Progenitor cell of endocrine pancreas (in vitro differentiated cells): ENCODE results near the gene SNX1. TPM values are rescaled to one million over a fixed set of nuclear protein-coding genes. Genes with fewer than 3 reads are reported as not detected.
A peak's percentile ranks its signal among the peaks of the same experiment; 100 is the strongest.

Source experiments
- DNase-seq: peaks from one replicate; pipeline ENCODE4 v3.0.0; 2021; ENCODE audit warnings: low spot score; ENCODE audit not compliant: unreplicated experiment
- H3K27ac Mint-ChIP-seq: 2 replicates; pipeline ENCODE4 v1.8.0; 2021; ENCODE audit warnings: mild to moderate bottlenecking, moderate library complexity, mixed read lengths
- H3K27me3 Mint-ChIP-seq: 2 replicates; pipeline ENCODE4 v1.8.0; 2021; ENCODE audit warnings: mixed read lengths
- H3K36me3 Mint-ChIP-seq: 2 replicates; pipeline ENCODE4 v1.8.0; 2022; ENCODE audit warnings: mixed read lengths; ENCODE audit not compliant: insufficient read depth
- H3K4me1 Mint-ChIP-seq: 2 replicates; pipeline ENCODE4 v1.8.0; 2021; ENCODE audit warnings: low read depth, mixed read lengths
- H3K4me3 Mint-ChIP-seq: 2 replicates; pipeline ENCODE4 v1.8.0; 2021; ENCODE audit warnings: low read depth, mild to moderate bottlenecking, moderate library complexity, mixed read lengths
- H3K9me3 Mint-ChIP-seq: 2 replicates; pipeline ENCODE4 v1.8.0; 2021; ENCODE audit warnings: low read depth, mixed read lengths
- total RNA-seq: library from RNA; stranded (reverse); gene quantifications from 2 replicates; pipeline ENCODE4 v1.2.1, GENCODE V29; 2021
- TF ChIP-seq, protein P1 (sequence below): fragments of 200-600 bp; sonication (generic); IDR thresholded peaks from one replicate; pipeline ENCODE4 v1.5.0; 2021; ENCODE audit warnings: antibody characterized with exemption, mild to moderate bottlenecking; ENCODE audit not compliant: unreplicated experiment

Gene SNX1
- total RNA-seq, 1 donor from 2014 or later, result 91.4 TPM

- no peaks in the 10 kb centered on the region for H3K9me3 Mint-ChIP-seq
- TF ChIP-seq, protein P1, sequence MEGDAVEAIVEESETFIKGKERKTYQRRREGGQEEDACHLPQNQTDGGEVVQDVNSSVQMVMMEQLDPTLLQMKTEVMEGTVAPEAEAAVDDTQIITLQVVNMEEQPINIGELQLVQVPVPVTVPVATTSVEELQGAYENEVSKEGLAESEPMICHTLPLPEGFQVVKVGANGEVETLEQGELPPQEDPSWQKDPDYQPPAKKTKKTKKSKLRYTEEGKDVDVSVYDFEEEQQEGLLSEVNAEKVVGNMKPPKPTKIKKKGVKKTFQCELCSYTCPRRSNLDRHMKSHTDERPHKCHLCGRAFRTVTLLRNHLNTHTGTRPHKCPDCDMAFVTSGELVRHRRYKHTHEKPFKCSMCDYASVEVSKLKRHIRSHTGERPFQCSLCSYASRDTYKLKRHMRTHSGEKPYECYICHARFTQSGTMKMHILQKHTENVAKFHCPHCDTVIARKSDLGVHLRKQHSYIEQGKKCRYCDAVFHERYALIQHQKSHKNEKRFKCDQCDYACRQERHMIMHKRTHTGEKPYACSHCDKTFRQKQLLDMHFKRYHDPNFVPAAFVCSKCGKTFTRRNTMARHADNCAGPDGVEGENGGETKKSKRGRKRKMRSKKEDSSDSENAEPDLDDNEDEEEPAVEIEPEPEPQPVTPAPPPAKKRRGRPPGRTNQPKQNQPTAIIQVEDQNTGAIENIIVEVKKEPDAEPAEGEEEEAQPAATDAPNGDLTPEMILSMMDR, result no peak
- H3K36me3 Mint-ChIP-seq, result peaks cover 5% of the 10 kb centered on the region
- peaks cover 4% of the 10 kb centered on the region for H3K27me3 Mint-ChIP-seq
- peaks cover 19% of the 10 kb centered on the region for H3K4me1 Mint-ChIP-seq
- H3K4me3 Mint-ChIP-seq, result no peak overlapping the region
- H3K27ac Mint-ChIP-seq, result peak overlapping the region; percentile 62
- no peak for DNase-seq
These were observed 48.9 kb downstream of the SNX1 start for GRCh38 chr15:64144565-64145281.

GRCh38 chr15:64146041-64146440 lies 50.3 kb downstream of the SNX1 start:
- peaks cover 19% of the 10 kb centered on the region for H3K4me1 Mint-ChIP-seq
- TF ChIP-seq, protein P1, result no peak
- peaks cover 5% of the 10 kb centered on the region for H3K36me3 Mint-ChIP-seq
- no peaks in the 10 kb centered on the region for H3K9me3 Mint-ChIP-seq
- H3K4me3 Mint-ChIP-seq, result no peak overlapping the region
- H3K27me3 Mint-ChIP-seq, result peaks cover 13% of the 10 kb centered on the region
- DNase-seq, result no peak
- H3K27ac Mint-ChIP-seq, result no peak overlapping the region

DNA sequence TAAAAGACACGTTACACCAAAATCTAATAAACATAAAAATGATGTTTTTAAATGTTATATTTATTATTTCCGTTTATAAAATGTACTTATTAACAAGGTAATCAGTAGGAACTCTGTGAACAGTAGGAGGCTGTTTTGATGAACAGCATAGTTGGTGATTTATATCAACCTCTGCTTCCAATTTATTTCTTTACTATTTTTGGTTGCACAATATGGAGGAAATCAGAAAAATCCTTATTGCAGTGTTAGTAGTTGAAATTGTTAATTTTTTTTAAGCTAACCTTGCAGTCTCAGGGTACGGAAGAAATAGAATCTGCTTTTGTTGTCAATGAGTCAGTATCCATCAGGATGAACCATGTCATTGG lies 50.7 kb downstream of the SNX1 start:
- H3K27me3 Mint-ChIP-seq, result peaks cover 13% of the 10 kb centered on the region
- peaks cover 1% of the 10 kb centered on the region for H3K36me3 Mint-ChIP-seq
- no peaks in the 10 kb centered on the region for H3K9me3 Mint-ChIP-seq
- peak overlapping the region; percentile 67 for H3K27ac Mint-ChIP-seq
- DNase-seq, result no peak
- no peak overlapping the region for H3K4me3 Mint-ChIP-seq
- TF ChIP-seq, protein P1, result no peak
- H3K4me1 Mint-ChIP-seq, result peaks cover 19% of the 10 kb centered on the region

GRCh38 chr15:64146885-64147681 lies 51.3 kb downstream of the SNX1 start:
- Mint-ChIP-seq H3K27me3 (peaks cover 13% of the 10 kb centered on the region), H3K4me1 (peaks cover 19% of the 10 kb centered on the region), H3K27ac (peak overlapping the region; percentile 82), H3K4me3 (no peak overlapping the region), H3K9me3 (no peaks in the 10 kb centered on the region), H3K36me3 (peaks cover 1% of the 10 kb centered on the region)
- peak; percentile 40 for DNase-seq
- TF ChIP-seq, protein P1, result no peak

GRCh38 chr15:64148168-64148567 lies 52.4 kb downstream of the SNX1 start:
- TF ChIP-seq, protein P1, result no peak
- H3K9me3 Mint-ChIP-seq, result no peaks in the 10 kb centered on the region
- peaks cover 21% of the 10 kb centered on the region for H3K4me1 Mint-ChIP-seq
- no peak overlapping the region for H3K4me3 Mint-ChIP-seq
- H3K27ac Mint-ChIP-seq, result no peak overlapping the region
- DNase-seq, result no peak
- peaks cover 21% of the 10 kb centered on the region for H3K27me3 Mint-ChIP-seq
- peaks cover 1% of the 10 kb centered on the region for H3K36me3 Mint-ChIP-seq
